HepG2 (cell line): Measurements from ENCODE around the gene MXI1. TPM values are rescaled to one million over a fixed set of nuclear protein-coding genes. Genes with fewer than 3 reads are reported as not detected.

Experiments used
- GTF3A ChIP-seq: sonication (generic); formaldehyde crosslinking; conservative IDR thresholded peaks from 2 replicates; pipeline ENCODE4 v1.4.0; 2020; ENCODE audit warnings: mild to moderate bottlenecking, missing genetic modification reagents
- MTF2 ChIP-seq: sonication (generic); formaldehyde crosslinking; IDR thresholded peaks from 2 replicates; pipeline ENCODE4 v1.5.0; 2020; ENCODE audit warnings: missing genetic modification reagents, borderline replicate concordance
- SALL1 ChIP-seq: sonication (generic); formaldehyde crosslinking; IDR thresholded peaks from 2 replicates; pipeline ENCODE4 v1.8.0; 2022; ENCODE audit warnings: mild to moderate bottlenecking, missing genetic modification reagents
- SNRNP70 ChIP-seq: fragments of 200-400 bp; formaldehyde crosslinking; IDR thresholded peaks from 2 replicates; pipeline ENCODE4 v1.6.1; 2017; ENCODE audit warnings: mild to moderate bottlenecking, low read depth, low read length, moderate library complexity
- U2AF2 ChIP-seq: fragments of 200-400 bp; formaldehyde crosslinking; IDR thresholded peaks from 2 replicates; pipeline ENCODE4 v1.6.1; 2017; ENCODE audit warnings: low read depth, mild to moderate bottlenecking, low read length
- XBP1 ChIP-seq: sonication (generic); formaldehyde crosslinking; IDR thresholded peaks from 2 replicates; pipeline ENCODE4 v1.5.0; 2020; ENCODE audit warnings: missing genetic modification reagents
- ZNF263 ChIP-seq: sonication (generic); formaldehyde crosslinking; IDR thresholded peaks from 2 replicates; pipeline ENCODE4 v1.4.0; 2020; ENCODE audit warnings: missing genetic modification reagents
- polyA plus RNA-seq, 8 experiments: library from polyadenylated mRNA; depleted of rRNA in 3 of 8; stranded (reverse) in 7 of 8; unstranded in 1 of 8; fragments of >200 nt; fragmentation: Illumina TruSeq in 4 of 8; extraction: Trizol in 4 of 8; gene quantifications; 2 replicates each; pipeline versions ENCODE4 v1.2.1 to v1.2.3, GENCODE V29; 2011 to 2016; ENCODE audit warnings: low read depth in 4 of 8, missing spikeins in 1 of 8, mixed read lengths in 1 of 8; ENCODE audit not compliant: insufficient read depth in 1 of 8
- total RNA-seq, 5 experiments: library from RNA; depleted of rRNA; stranded (reverse); fragments of >200 nt; fragmentation: Illumina TruSeq; extraction: Trizol; gene quantifications; 2 replicates each; pipeline ENCODE4 v1.2.3, GENCODE V29; 2016; ENCODE audit warnings: low read depth in 1 of 5
- TF ChIP-seq, protein P1 (sequence below): sonication (generic); formaldehyde crosslinking; IDR thresholded peaks from 2 replicates; pipeline ENCODE4 v1.5.0; 2020; ENCODE audit warnings: mild to moderate bottlenecking, missing genetic modification reagents, borderline replicate concordance

MXI1 gene
- total and polyA plus RNA-seq, 2 of the 13 experiments (the other 11 are each of a cell fraction or from before 2014, with no cell fraction given) = 6.6 to 22.0 TPM

- TF ChIP-seq, protein P1, sequence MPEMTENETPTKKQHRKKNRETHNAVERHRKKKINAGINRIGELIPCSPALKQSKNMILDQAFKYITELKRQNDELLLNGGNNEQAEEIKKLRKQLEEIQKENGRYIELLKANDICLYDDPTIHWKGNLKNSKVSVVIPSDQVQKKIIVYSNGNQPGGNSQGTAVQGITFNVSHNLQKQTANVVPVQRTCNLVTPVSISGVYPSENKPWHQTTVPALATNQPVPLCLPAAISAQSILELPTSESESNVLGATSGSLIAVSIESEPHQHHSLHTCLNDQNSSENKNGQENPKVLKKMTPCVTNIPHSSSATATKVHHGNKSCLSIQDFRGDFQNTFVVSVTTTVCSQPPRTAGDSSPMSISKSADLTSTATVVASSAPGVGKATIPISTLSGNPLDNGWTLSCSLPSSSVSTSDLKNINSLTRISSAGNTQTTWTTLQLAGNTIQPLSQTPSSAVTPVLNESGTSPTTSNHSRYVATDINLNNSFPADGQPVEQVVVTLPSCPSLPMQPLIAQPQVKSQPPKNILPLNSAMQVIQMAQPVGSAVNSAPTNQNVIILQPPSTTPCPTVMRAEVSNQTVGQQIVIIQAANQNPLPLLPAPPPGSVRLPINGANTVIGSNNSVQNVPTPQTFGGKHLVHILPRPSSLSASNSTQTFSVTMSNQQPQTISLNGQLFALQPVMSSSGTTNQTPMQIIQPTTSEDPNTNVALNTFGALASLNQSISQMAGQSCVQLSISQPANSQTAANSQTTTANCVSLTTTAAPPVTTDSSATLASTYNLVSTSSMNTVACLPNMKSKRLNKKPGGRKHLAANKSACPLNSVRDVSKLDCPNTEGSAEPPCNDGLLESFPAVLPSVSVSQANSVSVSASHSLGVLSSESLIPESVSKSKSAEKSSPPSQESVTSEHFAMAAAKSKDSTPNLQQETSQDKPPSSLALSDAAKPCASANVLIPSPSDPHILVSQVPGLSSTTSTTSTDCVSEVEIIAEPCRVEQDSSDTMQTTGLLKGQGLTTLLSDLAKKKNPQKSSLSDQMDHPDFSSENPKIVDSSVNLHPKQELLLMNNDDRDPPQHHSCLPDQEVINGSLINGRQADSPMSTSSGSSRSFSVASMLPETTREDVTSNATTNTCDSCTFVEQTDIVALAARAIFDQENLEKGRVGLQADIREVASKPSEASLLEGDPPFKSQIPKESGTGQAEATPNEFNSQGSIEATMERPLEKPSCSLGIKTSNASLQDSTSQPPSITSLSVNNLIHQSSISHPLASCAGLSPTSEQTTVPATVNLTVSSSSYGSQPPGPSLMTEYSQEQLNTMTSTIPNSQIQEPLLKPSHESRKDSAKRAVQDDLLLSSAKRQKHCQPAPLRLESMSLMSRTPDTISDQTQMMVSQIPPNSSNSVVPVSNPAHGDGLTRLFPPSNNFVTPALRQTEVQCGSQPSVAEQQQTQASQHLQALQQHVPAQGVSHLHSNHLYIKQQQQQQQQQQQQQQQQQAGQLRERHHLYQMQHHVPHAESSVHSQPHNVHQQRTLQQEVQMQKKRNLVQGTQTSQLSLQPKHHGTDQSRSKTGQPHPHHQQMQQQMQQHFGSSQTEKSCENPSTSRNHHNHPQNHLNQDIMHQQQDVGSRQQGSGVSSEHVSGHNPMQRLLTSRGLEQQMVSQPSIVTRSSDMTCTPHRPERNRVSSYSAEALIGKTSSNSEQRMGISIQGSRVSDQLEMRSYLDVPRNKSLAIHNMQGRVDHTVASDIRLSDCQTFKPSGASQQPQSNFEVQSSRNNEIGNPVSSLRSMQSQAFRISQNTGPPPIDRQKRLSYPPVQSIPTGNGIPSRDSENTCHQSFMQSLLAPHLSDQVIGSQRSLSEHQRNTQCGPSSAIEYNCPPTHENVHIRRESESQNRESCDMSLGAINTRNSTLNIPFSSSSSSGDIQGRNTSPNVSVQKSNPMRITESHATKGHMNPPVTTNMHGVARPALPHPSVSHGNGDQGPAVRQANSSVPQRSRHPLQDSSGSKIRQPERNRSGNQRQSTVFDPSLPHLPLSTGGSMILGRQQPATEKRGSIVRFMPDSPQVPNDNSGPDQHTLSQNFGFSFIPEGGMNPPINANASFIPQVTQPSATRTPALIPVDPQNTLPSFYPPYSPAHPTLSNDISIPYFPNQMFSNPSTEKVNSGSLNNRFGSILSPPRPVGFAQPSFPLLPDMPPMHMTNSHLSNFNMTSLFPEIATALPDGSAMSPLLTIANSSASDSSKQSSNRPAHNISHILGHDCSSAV (CRISPR knock-in tag) = no peak
- no peak for TF ChIP-seq XBP1 (CRISPR knock-in tag)
- no peak for TF ChIP-seq MTF2 (CRISPR knock-in tag)
- TF ChIP-seq ZNF263 (CRISPR knock-in tag) = no peak
- TF ChIP-seq SALL1 (CRISPR knock-in tag) = no peak
- no peak for TF ChIP-seq SNRNP70
- no peak for TF ChIP-seq GTF3A (CRISPR knock-in tag)
- TF ChIP-seq U2AF2 = no peak
Observed at GRCh38 chr10:110218632-110219031, 11.2 kb downstream of the MXI1 start (continued).
